Smooth muscle cell (in vitro differentiated cells): ENCODE measurements around the gene POU6F2. TPM values are rescaled to one million over a fixed set of nuclear protein-coding genes. Genes with fewer than 3 reads are reported as not detected.

Experiments used
- DNase-seq: peaks from one replicate; lab custom pipeline; 2025; ENCODE audit not compliant: unreplicated experiment; lab: John Stamatoyannopoulos, UW
- H2AFZ ChIP-seq: fragments of 200-600 bp; sonication (generic); 2 replicates; pipeline ENCODE4 v1.6.0; 2016; ENCODE audit warnings: antibody characterized with exemption, low read depth, mild to moderate bottlenecking
- H3F3A ChIP-seq: fragments of 200-600 bp; sonication (generic); 2 replicates; pipeline ENCODE4 v1.6.0; 2017; ENCODE audit warnings: antibody characterized with exemption, low read depth
- H3K27ac ChIP-seq: fragments of 200-600 bp; sonication (generic); 2 replicates; pipeline ENCODE4 v1.5.1; 2016; ENCODE audit warnings: low read depth, mild to moderate bottlenecking
- H3K27me3 ChIP-seq: fragments of 200-600 bp; sonication (generic); 2 replicates; pipeline ENCODE4 v1.6.1; 2016; ENCODE audit warnings: low read depth, mild to moderate bottlenecking
- H3K36me3 ChIP-seq: fragments of 200-600 bp; sonication (generic); 2 replicates; pipeline ENCODE4 v1.5.1; 2016; ENCODE audit warnings: low read depth
- H3K4me1 ChIP-seq: fragments of 200-600 bp; sonication (generic); 2 replicates; pipeline ENCODE4 v1.5.1; 2016; ENCODE audit warnings: low read depth
- H3K4me2 ChIP-seq: fragments of 200-600 bp; sonication (generic); 2 replicates; pipeline ENCODE4 v1.6.0; 2016; ENCODE audit warnings: mild to moderate bottlenecking
- H3K4me3 ChIP-seq: fragments of 200-600 bp; sonication (generic); 2 replicates; pipeline ENCODE4 v1.5.1; 2016; ENCODE audit warnings: mild to moderate bottlenecking
- H3K79me2 ChIP-seq: fragments of 200-600 bp; sonication (generic); 2 replicates; pipeline ENCODE4 v1.6.0; 2016; ENCODE audit warnings: low read depth, mild to moderate bottlenecking
- H3K9ac ChIP-seq: fragments of 200-600 bp; sonication (generic); 2 replicates; pipeline ENCODE4 v1.6.0; 2016; ENCODE audit warnings: low read depth
- H3K9me3 ChIP-seq: fragments of 200-600 bp; sonication (generic); replicated peaks from 2 replicates; pipeline ENCODE4 v1.5.1; 2016; ENCODE audit warnings: low read depth
- H4K20me1 ChIP-seq: fragments of 200-600 bp; sonication (generic); 2 replicates; pipeline ENCODE4 v1.6.0; 2016; ENCODE audit warnings: low read depth
- CTCF ChIP-seq: fragments of 200-600 bp; sonication (generic); IDR thresholded peaks from 2 replicates; pipeline ENCODE4 v1.5.1; 2017; ENCODE audit warnings: borderline replicate concordance, mild to moderate bottlenecking, antibody characterized with exemption; ENCODE audit not compliant: insufficient read depth, poor library complexity, severe bottlenecking
- WGBS: methylation state at CpG from one replicate; pipeline ENCODE4 v1.1.7; 2016; ENCODE audit warnings: low lambda C conversion rate; 5-methylcytosine and 5-hydroxymethylcytosine counted together
- polyA plus RNA-seq: library from polyadenylated mRNA; unstranded; fragments of >200 nt; fragmentation: Nextera tagmentation; extraction: Ambion mirVana; gene quantifications from 2 replicates; pipeline ENCODE4 v1.2.1, GENCODE V29; 2016
- total RNA-seq: library from RNA; depleted of rRNA; stranded (reverse); fragments of >200 nt; gene quantifications from 2 replicates; pipeline ENCODE4 v1.2.3, GENCODE V29; 2014

Gene POU6F2
- total and polyA plus RNA-seq, 2 experiments from 2014 or later: 1.2 TPM

DNA sequence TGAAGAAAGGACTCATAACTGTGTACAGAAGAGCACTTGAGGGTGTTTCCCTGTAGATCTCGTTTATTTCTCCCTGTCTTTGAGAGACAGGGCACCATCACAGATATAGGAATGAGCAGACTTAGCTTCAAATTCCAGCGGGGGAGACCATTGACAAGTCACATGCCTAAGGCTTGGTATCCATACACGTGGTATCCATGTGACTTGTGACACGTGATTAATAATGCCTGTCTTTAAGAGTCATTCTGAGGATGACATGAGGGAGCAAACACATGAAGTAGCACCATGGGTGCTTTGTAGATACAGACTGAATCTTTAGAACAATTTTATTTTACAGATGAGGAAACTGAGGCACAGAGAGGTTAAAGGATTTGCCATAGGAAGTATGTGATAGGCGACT lies 292.3 kb downstream of the POU6F2 start:
- Histone ChIP-seq H3K4me2 (no peak overlapping the region), H3F3A (no peaks in the 10 kb centered on the region), H2AFZ (no peak overlapping the region), H3K36me3 (no peaks in the 10 kb centered on the region), H3K9ac (no peak overlapping the region), H3K79me2 (no peaks in the 10 kb centered on the region), H3K4me3 (no peak overlapping the region), H3K9me3 (no peaks in the 10 kb centered on the region), H3K27ac (no peak overlapping the region), H4K20me1 (no peaks in the 10 kb centered on the region), H3K27me3 (no peaks in the 10 kb centered on the region), H3K4me1 (peaks cover 6% of the 10 kb centered on the region)
- TF ChIP-seq CTCF: no peak
- WGBS: 92% methylated on average over 5 of the region's 5 CpGs
- DNase-seq: no peak

DNA sequence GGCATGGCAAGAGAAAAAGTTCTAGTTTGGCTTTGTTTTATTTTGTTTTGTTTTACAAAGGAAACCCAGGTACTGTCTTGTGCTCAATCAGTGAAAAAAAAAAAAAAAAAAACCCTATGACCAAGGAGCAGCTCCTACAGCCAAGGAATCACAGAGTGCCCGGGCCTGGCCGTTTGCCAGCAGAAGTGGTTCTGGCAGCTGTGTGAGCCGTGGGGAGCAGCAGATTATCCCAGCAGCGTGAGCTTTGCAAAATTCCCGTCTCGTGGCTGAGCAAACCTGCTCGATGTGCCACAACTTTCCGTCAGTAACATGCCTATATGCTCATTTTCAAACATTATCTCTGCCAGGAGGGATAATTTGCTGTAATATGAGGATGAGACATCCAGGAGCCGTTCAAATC lies 293.7 kb downstream of the POU6F2 start:
- H3K4me1 ChIP-seq: peaks cover 6% of the 10 kb centered on the region
- no peak for DNase-seq

GRCh38 chr7:39272111-39272510 lies 294.4 kb downstream of the POU6F2 start:
- Histone ChIP-seq H3K79me2 (no peaks in the 10 kb centered on the region), H4K20me1 (no peaks in the 10 kb centered on the region), H3K4me3 (no peak overlapping the region), H3F3A (no peaks in the 10 kb centered on the region), H3K9me3 (no peaks in the 10 kb centered on the region), H2AFZ (no peak overlapping the region), H3K4me2 (peak overlapping the region; percentile 49), H3K27ac (no peak overlapping the region), H3K9ac (no peak overlapping the region), H3K36me3 (no peaks in the 10 kb centered on the region), H3K4me1 (peaks cover 6% of the 10 kb centered on the region), H3K27me3 (no peaks in the 10 kb centered on the region)
- no peak for DNase-seq
- no peak for TF ChIP-seq CTCF
- 39% methylated on average over 1 of the region's 1 CpG for WGBS

More for the DNA sequence above, 293.7 kb downstream of the POU6F2 start:
- Histone ChIP-seq H3K79me2 (no peaks in the 10 kb centered on the region), H4K20me1 (no peaks in the 10 kb centered on the region), H3K9ac (no peak overlapping the region), H3F3A (no peaks in the 10 kb centered on the region), H2AFZ (no peak overlapping the region), H3K9me3 (no peaks in the 10 kb centered on the region), H3K27ac (no peak overlapping the region), H3K27me3 (no peaks in the 10 kb centered on the region), H3K36me3 (no peaks in the 10 kb centered on the region), H3K4me2 (peak overlapping the region; percentile 49), H3K4me3 (no peak overlapping the region)
- TF ChIP-seq CTCF: no peak
- 51% methylated on average over 9 of the region's 9 CpGs for WGBS

- no peak for DNase-seq
- H3K79me2 ChIP-seq: no peaks in the 10 kb centered on the region
- H3F3A ChIP-seq: no peaks in the 10 kb centered on the region
- no peak overlapping the region for H3K4me2 ChIP-seq
- peaks cover 6% of the 10 kb centered on the region for H3K4me1 ChIP-seq
- H3K36me3 ChIP-seq: no peaks in the 10 kb centered on the region
- no peaks in the 10 kb centered on the region for H3K9me3 ChIP-seq
- TF ChIP-seq CTCF: no peak
- H3K4me3 ChIP-seq: no peak overlapping the region
- H3K9ac ChIP-seq: no peak overlapping the region
- no peak overlapping the region for H3K27ac ChIP-seq
- no peaks in the 10 kb centered on the region for H4K20me1 ChIP-seq
- H2AFZ ChIP-seq: no peak overlapping the region
- H3K27me3 ChIP-seq: no peaks in the 10 kb centered on the region
Observed at GRCh38 chr7:39272691-39273090, 295.0 kb downstream of the POU6F2 start.
